AML-193 (cell line): ENCODE data around the gene TMEM134.
"Not testable (repeated sequence)": the region's sequence is repeated elsewhere in the genome, so short reads cannot be mapped to it uniquely, and the experiment has no call there.

Experiments used
- DNase-seq, 2 experiments: peaks; one replicate each; lab custom pipeline; 2025; lab: John Stamatoyannopoulos, UW

Gene TMEM134, protein sequence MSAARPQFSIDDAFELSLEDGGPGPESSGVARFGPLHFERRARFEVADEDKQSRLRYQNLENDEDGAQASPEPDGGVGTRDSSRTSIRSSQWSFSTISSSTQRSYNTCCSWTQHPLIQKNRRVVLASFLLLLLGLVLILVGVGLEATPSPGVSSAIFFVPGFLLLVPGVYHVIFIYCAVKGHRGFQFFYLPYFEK

DNA sequence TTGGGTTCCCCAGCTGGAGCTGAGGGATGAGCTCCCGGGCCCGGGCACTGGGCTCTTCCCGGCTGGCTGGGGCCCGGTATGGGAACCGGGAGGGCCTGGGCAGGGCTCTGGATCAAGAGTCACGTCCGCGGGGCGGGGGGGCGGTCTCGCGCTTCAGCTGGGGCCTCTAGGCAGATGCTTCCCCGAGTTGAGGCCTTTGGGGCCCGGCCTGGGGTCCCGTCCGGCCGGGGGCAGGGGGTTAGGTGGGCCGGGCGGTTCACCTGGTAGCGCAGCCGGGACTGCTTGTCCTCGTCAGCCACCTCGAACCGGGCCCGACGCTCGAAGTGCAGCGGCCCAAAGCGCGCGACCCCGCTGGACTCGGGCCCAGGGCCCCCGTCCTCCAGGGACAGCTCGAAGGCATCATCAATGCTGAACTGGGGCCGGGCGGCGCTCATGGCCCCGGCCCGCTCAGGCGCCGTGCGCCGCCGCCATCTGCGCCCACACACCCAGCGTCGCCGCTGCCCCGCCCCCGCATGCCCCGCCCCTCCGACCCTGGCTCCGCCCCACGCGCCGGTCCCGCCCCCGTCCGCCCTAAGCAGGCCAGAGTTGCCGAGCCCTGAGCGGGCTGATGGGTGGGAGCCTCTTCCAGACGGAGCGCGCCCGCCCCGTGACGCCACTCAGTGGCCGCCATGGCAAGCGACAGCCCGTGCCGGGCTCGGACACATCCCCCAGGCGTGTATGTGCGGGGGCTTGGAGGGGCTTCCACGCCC, at the start of gene TMEM134:
TSS of gene TMEM134 (minus strand) at position 493 of the 749 bp plus-strand sequence. CDS start at position 434, 59 bp downstream.
- peak; percentile 72 to 76 for DNase-seq

DNA sequence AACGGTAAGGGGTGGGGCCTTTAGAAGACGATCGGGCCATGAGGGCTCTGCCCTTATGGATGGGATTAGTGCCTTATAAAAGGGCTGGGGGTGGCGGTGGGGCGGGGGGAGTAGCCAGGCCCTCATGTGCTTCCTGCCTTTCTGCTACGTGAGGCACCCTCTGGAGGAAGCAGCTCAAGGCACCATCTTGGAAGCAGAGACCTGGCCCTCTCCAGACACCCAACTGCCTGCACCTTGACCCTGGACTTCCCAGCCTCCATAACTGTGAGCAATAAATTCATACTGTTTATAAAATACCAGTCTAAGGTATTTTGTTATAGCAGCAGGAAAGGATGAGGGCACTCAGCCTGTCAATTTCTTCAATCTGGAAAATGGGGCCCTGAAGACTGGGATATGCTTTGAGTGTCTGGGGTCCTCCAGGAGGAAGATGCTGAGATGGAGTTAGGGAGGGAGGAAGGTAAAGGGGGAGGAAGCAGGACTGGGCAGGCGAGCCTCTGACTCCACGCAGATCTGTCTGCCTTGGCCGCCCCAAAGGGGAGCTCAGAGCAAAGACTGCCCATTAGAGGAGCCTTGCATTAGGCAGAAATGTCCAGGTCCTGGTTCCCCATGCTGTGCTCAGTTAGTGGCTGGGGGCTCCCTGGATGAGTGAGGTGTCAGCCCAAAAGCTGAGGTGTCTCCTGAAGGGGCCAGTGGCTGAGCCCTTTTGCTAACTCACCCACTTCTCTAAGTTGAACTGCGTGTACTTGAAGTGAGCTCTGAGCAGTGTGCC, 48.9 kb upstream of the TMEM134 start:
- DNase-seq = no peak

DNA sequence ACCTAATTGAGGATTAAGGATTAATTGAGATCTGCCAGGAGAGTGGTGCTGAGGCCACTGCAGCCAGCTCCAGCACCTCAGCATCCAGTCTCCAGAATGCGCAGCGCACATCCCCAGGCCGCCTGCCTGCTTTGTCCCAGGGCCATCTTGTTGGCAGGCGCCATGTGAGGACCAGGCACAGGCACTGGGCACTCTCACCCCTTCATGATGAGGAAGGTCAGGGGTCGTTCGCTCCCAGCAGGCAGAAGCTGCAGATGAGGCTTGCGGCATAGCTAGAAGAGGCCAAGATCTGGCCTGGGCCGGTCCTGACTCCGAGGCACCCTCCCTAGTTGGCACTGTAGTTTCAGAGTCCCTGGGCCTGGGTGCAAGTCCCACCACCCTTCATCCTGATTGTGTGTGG, 47.8 kb upstream of the TMEM134 start:
- DNase-seq = no peak

DNA sequence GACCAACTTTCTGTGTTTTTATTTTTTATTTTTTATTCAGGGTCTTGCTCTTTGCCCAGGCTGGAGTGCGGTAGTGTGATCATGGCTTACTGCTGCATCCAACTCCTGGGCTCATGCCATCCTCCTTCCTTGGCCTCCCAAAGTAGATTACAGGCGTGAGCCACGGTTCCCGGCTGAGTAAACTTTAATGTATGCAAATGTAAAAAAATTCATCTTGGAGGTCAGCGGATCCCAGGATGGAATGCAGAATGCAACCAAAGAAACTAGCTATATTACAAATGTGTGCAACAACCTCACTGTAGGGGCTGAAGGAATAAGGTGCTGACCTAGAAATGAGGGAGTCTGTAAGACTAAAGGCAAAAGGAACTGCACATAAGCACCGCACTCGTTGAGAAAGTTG, 45.1 kb upstream of the TMEM134 start:
- no peak for DNase-seq

DNA sequence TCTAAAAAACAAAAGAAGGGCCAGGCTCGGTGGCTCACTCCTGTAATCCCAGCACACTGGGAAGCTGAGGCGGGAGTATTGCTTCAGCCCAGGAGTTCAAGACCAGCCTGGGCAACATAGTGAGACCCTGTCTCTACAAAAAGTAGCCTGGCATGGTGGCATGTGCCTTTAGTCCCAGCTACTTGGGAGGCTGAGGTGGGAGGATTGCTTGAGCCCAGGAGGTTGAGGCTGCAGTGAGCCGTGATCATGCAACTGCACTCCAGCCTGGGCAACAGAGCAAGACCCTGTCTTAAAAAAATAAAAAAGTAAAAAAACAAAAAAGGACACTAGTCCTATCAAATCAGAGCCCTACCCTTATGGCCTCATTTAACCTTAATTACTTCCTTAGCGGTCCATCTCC, 42.5 kb upstream of the TMEM134 start:
- not testable (repeated sequence) for DNase-seq

DNA sequence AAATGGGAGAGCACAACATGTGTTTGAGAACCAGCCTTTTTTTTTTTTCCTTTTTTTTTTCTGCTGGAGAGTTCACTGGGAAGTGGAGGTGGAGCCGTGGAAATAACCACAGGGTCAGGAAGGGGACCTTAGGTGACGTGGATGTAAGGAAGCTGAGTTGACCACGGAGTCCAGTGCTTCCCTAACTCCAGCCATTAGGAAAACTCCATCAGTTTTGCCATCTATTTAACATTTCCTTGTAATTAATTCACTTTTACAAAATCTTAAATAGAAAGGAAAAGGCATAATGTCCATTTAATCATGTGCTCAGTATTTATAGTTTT, 40.9 kb upstream of the TMEM134 start:
- DNase-seq = no peak

DNA sequence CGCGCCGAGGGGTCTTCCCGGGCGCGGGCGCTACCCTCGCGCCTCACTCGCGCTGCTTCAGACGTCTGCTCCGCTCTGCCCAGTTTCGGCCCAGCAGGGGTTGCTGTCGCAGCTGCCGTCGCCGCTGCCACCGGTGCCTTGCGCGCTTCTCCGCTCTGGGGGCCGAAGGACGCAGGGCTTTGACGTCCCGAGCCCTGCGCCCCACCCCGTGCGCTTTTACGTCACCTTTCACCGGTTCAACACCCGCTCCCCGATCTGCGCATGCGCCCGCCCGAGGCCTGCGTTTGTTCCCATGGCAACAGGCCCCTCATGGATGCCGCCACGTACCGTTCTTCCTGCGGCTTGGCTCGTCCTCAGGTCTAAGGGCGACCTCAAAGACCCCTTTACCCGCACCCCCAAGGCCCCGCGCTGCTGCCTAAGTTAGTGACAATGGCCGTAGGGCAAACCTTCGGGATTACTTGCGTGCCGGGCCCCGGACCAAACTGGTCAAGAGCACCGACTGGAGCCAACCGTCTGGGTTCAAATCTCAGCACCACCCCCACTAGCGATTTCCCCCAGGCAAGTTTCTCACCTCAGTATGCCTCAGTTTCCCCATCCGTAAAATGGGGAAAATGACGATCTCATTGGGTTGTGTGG, 39.6 kb upstream of the TMEM134 start:
- DNase-seq = peak; percentile 88 to 89

DNA sequence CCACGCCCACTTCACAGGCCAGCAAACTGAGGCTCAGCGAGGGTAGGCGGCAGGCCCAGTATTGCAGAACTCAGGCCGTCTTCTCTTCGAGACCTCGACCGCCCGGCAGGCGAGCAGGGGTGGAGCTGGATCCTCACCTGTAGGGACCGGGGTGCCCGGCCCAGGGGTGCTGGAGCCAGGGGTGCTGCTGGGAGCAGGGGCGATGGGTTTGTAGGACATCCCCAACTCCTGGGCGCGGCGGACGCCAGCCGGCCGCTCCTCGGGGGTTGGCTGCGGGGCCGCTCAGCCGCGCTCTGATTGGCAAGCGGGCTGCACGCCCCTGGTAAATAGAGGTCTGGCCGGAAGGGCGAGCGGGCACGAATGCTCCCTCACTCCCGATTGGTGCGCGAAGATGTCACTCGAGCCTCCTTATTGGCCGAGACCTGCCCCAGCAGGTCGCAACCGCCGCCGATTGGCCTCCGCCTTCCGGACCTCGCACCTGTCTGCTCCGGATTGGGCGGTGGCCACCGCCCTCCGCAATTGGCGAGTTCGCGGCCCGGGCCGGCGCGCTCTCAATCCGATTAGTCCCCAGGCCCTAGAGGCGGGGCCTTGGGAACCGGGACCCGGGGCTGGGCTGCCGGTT, 38.9 kb upstream of the TMEM134 start, which contains the start of gene CDK2AP2:
TSS of gene CDK2AP2 (minus strand) at position 299 of the 622 bp plus-strand sequence. CDS start at position 219, 80 bp downstream.
- DNase-seq = peak; percentile 95 to 96

DNA sequence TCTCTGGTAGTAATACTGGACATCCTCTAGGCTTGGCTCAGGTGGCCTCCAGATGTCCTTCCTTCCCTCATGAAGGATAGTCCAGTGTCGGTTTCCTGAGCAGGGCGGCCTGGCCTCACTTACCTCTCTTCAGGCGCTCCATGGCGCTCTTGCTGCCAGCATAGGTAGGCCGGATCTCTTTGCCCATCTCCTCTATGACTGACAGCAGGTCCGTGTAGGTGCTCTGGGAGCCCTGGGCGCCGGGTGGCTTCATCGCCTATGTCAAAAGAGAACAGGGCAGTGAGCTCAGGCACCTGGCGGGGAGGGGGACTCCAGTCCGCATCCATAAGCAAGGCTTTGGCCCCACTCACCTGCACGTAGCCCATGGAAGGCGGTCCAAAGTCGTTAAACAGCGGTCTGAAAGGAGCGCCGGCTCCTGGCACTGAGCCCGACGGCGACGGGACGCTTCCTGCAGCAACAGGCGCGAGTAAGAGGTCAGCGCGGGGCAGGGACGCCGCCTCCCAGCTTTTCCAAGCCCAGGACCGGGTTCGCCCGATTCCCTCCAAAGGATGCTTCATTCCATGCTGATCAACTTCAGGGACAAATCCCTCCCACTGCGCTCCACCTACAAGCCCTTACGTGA, 38.3 kb upstream of the TMEM134 start:
- DNase-seq = no peak

DNA sequence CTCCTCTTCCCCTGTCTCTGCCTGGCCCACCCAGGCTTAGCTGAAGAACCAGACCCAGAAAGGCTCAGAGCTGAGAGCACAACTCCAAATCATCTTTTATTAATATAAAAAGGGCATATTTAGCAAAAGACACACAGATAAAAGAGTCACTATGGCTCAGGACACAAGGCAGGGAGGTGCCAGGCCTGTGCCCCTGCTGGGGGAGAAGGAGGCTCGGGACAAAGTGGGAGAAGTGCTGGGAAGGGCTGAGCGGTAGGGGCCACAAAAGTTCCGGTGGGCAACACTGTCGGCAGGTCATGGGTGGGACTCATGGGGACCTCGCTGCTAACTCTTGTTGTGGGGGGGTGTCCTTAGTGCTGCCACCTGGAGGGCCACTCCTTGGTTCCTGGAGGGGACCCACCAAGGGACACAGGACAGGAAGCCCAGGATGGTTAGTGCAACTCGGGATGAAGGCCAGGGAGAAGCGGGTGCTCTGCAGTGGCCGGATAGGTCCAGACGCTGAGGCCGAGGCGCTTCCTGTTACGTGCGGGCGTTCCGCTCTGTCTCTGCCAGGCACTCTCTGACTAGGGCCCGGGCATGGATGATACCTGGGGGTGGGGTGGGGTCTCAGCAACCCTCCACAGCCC, 37.5 kb upstream of the TMEM134 start:
- no peak for DNase-seq

DNA sequence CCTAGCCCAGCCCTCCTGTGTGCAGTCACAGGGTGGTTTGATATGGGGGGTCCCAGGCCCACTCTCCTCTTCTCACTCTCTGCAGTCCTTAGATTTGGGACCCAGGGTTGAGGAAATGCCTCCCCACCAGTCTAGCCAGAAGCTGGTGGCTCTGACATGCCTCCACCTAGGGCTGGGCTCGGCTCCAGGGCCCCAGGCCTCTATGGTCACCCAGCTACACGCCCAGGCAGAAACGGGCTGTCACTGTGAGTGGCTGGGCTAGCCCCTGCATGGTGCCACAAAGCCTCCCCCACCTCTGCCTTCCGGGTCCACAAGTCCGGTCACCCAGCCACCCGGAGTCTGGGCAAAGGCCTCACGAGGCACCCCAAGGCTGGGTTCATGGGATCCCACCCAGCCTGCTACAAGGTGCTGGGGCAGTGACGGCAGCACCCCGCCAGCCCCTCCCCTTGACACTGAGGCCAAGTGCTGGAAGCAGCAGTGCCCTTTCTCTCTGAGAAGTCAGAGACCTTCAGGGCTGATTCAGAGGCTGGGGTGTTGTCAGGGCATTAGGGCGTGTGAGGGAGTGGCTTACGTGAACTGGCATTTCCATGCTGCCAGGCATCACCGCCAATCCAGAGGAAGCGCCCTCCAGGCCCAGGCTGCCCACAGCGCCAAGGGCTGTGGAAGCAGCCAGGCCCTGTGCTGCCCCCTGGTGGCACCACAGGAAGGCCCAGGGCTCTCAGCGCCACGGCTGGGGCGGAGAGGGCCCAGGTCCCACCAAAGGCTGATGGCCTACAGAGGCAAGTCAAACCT, 36.8 kb upstream of the TMEM134 start:
- DNase-seq = peak; percentile 89 to 94

DNA sequence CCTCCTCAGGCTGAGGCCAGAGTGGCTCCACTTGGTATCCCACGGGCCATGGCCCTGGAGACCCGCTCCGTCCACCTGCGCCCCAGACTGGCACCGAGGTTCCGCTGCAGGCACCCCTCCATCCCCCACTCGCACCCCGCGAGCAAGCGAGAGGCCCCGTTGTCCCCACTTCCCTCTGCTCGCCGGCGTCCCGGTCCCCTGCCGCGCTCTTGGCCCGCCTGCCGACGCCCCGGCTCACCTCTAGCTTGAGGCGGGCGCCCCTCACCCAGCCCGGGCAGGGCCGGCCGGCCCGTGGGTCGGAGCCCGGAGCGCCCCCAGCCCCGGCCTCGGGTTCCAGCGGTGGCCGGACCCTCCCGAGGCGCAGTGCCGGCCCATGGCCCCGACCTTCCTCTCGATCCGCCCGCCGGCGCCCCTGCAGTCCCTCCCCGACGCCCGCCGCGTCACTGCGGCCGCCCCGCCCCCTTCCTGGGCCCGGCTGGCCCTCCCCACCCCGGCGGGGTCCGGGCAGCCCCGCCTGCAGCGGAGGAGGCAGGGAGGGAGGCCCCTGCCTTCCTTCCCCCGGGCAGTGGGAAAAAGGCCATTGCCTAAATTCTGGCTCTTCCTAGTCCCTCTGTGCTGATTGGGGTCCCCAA, 36.0 kb upstream of the TMEM134 start, which contains the start of gene PITPNM1:
TSS of gene PITPNM1 (minus strand) at position 414 of the 632 bp plus-strand sequence. CDS start 1,183 bp downstream, outside the sequence.
- peak; percentile 33 to 40 for DNase-seq

DNA sequence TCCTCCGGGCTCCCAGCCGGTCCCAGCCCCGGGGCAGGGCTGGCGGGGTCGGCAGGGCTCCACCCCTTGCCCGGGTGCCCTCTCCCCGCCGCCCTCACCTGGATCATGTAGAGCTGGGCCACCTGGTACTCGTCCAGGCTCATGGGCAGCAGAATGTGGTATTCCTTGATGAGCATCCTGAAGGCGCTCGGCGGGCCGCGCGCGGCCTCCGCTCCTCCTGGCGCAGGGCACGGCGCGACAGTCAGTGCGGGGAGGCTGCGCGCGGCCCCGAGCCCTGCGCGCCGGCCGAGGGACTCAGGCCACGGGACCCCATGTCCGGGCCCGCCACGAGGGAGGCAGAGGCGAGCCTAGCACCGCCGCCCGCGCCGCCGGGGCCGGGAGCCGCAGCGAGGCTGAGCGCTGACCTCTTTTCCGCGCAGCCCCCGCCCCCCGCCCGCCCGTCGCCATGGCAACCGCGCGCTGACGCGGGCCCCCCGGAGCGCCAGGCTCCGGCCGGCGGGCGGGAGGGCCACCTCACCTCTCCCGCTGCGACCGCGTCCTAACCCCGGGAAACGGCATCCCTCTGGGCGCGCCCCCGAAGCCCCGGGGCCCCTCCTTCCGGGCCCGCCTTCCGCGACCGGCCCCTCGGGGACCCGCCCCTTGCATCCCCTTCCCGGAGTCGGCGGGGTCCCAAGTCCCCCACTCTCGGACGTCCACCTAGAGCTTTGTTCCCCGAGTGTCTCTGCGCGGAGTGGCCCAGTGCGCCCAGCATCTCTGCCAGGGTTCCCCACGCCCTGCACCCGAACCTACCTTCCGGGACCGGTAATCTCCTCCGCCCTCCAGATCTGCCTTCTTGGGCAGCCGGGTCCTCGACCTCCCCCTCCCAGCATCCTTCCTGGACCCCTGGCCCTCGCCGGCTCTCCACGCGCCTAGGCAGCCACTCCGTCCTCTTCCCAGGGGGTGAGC, 35.2 kb upstream of the TMEM134 start:
- no peak for DNase-seq

DNA sequence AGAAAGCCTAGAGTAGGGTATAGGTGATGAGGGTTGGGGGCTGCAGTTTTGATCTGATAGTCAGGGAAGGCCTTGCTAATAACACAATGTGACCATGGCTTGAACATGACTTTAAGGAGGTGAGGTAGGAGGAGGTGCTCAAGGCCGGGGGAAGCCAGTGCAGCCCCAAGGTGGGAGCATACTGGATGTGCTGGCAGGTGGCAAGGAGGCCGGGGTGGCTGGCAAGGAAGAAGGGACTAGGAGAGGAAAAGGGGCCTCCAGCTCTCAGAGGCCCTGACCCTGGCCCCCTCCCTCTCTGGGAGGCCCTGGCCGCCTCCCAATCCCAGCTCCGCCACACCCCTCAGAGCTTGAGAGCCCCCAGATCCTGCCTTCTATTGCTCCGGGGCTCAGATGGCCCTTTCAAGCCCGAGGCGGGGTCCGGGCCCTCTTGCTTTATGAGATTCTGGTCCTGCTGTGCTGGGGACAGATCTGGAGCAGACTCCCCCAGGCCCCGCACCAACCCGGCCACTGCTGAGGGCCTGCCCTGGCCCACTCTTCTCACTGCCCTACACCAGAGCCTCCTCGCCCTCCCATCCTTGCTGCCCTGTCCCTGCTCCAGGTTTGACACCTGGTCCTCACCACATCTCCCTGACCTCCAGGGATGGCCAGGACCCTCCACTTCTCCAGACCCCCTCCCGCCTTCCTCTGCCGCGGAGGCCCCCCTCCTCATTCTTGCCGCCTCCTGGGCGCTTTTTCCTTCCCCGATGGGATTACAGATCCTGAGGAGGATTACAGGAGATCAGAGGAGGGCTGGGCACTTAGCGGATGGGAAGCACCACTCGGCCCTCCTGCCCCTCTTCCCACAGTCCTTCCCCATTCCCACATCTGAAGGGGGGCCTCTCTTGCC, 34.3 kb upstream of the TMEM134 start:
- no peak for DNase-seq

DNA sequence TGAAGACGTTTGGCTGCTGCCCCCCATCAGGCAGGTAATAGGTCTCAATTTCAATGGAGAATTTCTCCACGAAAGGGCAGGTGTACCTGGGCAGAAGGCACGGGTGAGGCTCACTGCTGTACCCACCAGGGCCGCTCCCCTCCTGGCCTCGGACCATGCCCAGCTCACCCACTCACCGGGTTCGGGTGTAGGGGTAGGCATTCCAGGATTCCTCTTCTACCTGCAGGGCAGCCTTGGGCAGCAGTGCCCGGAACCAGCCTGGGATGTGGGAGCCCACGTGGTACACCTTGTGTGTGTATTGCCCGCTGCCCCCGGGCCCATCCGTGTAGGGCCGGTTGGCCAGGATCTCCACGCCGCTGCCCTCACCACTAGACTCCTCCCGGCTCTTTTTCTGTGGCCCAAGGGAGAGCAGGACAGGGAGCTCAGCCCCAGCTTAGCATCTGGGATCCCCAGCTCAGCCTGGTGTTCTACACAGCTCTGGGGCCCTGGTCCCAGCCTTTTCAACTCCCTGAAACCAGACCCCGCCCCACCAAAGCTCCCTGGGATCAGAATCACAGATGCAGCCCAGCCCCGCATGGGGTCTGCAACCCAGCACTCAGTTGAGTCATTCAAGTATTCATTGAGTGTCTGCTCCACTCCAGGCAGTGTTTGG, 33.4 kb upstream of the TMEM134 start:
- no peak for DNase-seq

DNA sequence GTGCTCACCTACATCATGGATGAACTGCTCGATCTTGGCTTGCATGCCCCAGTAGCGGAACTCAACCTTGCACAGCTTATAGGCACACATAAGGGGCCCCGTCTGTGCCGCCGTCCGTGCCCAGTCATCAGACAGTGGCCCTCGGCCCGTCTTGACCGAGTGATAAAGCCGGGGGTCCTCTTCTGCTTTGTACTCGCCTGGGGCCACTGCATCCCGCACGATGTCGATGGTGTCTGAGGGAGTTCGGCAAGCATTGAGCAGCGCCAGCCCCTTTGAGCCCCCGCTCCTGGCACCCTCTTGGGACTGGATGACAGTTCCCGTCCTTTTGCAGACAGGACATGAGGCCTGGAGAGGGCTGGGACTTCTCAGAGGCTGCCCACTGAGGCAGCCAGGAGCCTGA, 32.8 kb upstream of the TMEM134 start:
- DNase-seq = no peak
